Measurements from ENCODE around the gene RILP.
"Not testable (repeated sequence)": the region's sequence is repeated elsewhere in the genome, so short reads cannot be mapped to it uniquely, and the experiment has no call there.

Gene RILP, protein sequence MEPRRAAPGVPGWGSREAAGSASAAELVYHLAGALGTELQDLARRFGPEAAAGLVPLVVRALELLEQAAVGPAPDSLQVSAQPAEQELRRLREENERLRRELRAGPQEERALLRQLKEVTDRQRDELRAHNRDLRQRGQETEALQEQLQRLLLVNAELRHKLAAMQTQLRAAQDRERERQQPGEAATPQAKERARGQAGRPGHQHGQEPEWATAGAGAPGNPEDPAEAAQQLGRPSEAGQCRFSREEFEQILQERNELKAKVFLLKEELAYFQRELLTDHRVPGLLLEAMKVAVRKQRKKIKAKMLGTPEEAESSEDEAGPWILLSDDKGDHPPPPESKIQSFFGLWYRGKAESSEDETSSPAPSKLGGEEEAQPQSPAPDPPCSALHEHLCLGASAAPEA

DNA sequence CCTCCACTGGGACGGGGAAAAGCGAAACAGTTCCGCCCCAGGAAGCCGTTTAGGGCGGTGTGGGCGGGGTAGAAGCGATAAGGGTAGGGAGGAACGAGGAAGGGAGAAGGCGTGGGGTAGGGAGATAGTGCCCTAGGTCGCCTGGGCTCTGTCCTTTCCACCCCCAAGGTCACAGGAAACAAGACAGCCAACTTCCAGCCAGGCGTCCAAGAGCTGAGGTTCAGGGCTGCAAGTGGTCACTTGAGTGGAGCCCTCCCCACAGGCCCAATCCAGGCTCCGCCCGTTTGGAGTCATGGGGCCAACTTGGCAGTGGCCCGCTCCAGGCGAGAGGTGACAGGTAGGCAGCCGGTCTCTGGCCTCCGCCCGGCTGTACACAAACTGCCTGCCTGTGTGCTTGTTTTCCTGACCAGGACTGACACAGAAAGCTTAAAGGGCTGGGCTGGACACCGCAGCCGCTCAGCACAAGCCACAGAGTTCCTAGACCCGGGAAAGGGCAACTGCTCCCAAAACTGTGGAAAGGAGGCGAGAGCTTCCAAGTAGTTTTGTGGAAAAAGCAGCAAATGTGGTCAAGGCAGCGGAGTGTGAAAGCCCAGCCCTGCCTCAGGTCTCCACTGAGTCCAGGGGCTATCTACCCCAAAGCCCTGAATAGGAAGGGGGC lies at the start of gene RILP:
RILP (minus strand) TSS at position 23 of the 658 bp plus-strand sequence. CDS start 62 bp downstream, outside the sequence.
- ChIA-PET CTCF (interaction anchor here (0.7 to 2.9 kb wide), 9 partner anchors 9 to 75 kb away, joined by 3 to 13 read pairs (median 4); no protein-coding TSS in a partner anchor), POLR2A (interaction anchor here (0.6 to 1.5 kb wide), 6 partner anchors 9 to 67 kb away, joined by 3 to 5 read pairs (median 4); no protein-coding TSS in a partner anchor)
- DNase-seq (ENCODE audit: extremely low spot score), result no peak
- TF ChIP-seq CTBP1 (IDR thresholded peaks at IDR 0.05; ENCODE audit: borderline replicate concordance) (no peak), NFRKB (IDR thresholded peaks at IDR 0.05) (no peak), FOXA1 (IDR thresholded peaks at IDR 0.05) (no peak), FOXM1 (IDR thresholded peaks at IDR 0.05; ENCODE audit: borderline replicate concordance) (no peak)

DNA sequence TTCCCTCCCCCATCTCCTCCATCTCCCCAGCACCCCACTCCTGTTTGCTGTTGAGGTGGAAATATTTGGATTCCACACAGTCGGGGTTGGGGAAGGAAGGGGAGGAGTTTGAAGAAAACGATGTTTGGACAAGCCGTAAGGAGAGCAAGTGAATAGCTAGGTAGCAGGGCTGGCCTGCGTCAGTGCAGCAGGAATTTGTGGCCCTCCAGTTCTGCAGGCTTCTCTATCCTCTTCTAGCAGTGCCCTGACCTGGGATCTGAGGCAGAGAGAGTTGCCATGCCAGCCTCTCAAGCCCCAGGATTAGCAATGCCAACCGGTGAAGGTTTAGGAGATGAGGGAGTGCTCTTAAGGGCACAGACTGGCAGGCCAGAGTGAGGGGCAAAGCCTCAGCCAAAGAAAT lies 48.0 kb upstream of the RILP start:
- no peak for DNase-seq (ENCODE audit: extremely low spot score)
- ChIA-PET CTCF (no interaction called here), POLR2A (interaction anchor here (0.6 kb wide), 1 partner anchor 16 kb away, joined by 4 read pairs; no protein-coding TSS in a partner anchor)
- TF ChIP-seq ZNF384 (IDR thresholded peaks at IDR 0.05) (no peak), HDGF (IDR thresholded peaks at IDR 0.05; ENCODE audit: borderline replicate concordance) (no peak), BHLHE40 (IDR thresholded peaks at IDR 0.05; ENCODE audit: borderline replicate concordance) (no peak), ARNT (IDR thresholded peaks at IDR 0.05) (no peak), L3MBTL2 (conservative IDR thresholded peaks at IDR 0.05) (no peak), SUZ12 (IDR thresholded peaks at IDR 0.05) (no peak), TARDBP (IDR thresholded peaks at IDR 0.05) (no peak), SP1 (IDR thresholded peaks at IDR 0.05) (no peak), NFRKB (IDR thresholded peaks at IDR 0.05) (no peak), FOXA1 (IDR thresholded peaks at IDR 0.05) (no peak)
- TF ChIP-seq, protein P1, sequence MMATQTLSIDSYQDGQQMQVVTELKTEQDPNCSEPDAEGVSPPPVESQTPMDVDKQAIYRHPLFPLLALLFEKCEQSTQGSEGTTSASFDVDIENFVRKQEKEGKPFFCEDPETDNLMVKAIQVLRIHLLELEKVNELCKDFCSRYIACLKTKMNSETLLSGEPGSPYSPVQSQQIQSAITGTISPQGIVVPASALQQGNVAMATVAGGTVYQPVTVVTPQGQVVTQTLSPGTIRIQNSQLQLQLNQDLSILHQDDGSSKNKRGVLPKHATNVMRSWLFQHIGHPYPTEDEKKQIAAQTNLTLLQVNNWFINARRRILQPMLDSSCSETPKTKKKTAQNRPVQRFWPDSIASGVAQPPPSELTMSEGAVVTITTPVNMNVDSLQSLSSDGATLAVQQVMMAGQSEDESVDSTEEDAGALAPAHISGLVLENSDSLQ (IDR thresholded peaks at IDR 0.05), result no peak

DNA sequence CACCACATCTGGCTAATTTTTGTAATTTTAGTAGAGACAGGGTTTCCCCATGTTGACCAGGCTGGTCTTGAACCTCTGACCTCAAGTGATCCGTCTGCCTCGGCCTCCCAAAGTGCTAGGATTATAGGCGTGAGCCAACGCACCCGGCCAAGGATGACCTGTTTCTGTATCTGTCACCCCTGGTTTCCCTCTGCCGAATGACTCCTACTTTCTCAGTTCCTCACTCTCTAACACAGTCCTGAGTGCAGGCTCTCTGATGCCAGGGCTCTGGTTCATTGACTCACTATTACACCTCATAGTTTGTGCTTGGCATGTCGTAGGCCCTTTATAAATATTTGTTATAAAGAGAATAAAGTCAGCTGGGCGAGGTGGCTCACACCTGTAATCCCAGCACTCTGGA lies 45.7 kb upstream of the RILP start:
- POLR2A ChIA-PET, result no interaction called here
- TF ChIP-seq ELF4 (IDR thresholded peaks at IDR 0.05), result no peak
- TF ChIP-seq L3MBTL2 (conservative IDR thresholded peaks at IDR 0.05), result no peak
- no peak for TF ChIP-seq NFRKB (IDR thresholded peaks at IDR 0.05)
- TF ChIP-seq SUZ12 (IDR thresholded peaks at IDR 0.05), result no peak
- no peak for TF ChIP-seq TARDBP (IDR thresholded peaks at IDR 0.05)
- no peak for TF ChIP-seq HDGF (IDR thresholded peaks at IDR 0.05; ENCODE audit: borderline replicate concordance)
- TF ChIP-seq ZNF384 (IDR thresholded peaks at IDR 0.05), result no peak
- TF ChIP-seq FOXK2 (IDR thresholded peaks at IDR 0.05), result no peak
- no peak for TF ChIP-seq SP1 (IDR thresholded peaks at IDR 0.05)
- no peak for TF ChIP-seq FOXA1 (IDR thresholded peaks at IDR 0.05)
- no peak for TF ChIP-seq CTBP1 (IDR thresholded peaks at IDR 0.05; ENCODE audit: borderline replicate concordance)
- TF ChIP-seq, protein P1 (IDR thresholded peaks at IDR 0.05), result no peak
- no peak for TF ChIP-seq LEF1 (IDR thresholded peaks at IDR 0.05; ENCODE audit: borderline replicate concordance)
- TF ChIP-seq ARNT (IDR thresholded peaks at IDR 0.05), result no peak
- no peak for TF ChIP-seq FOXM1 (IDR thresholded peaks at IDR 0.05; ENCODE audit: borderline replicate concordance)
- no peak for TF ChIP-seq BHLHE40 (IDR thresholded peaks at IDR 0.05; ENCODE audit: borderline replicate concordance)
- no peak for DNase-seq (ENCODE audit: extremely low spot score)
- CTCF ChIA-PET, result no interaction called here

DNA sequence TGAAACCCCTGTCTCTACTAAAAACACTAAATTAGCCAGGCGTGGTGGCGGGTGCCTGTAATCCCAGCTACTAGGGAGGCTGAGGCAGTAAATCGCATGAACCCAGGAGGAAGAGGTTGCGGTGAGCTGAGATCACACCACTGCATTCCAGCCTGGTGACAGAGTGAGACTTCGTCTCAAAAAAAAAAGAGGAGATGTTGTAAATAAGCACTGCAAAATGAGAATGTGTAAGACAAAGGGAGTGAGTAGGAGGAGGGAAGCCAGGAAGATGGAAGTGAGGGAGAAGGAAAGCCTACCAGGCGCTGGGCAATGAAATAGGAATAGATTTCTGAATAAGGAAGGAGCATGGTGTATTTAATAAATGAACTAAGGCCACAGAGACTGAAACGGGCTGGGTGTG lies 43.7 kb upstream of the RILP start:
- POLR2A ChIA-PET, result interaction anchor here (1.2 kb wide), 1 partner anchor 24 kb away, joined by 3 read pairs; no protein-coding TSS in a partner anchor
- CTCF ChIA-PET, result interaction anchor here (0.6 kb wide), 1 partner anchor 28 kb away, joined by 3 read pairs; no protein-coding TSS in a partner anchor
- TF ChIP-seq LEF1 (IDR thresholded peaks at IDR 0.05; ENCODE audit: borderline replicate concordance) (no peak), CTBP1 (IDR thresholded peaks at IDR 0.05; ENCODE audit: borderline replicate concordance) (no peak), ARNT (IDR thresholded peaks at IDR 0.05) (no peak), ZNF384 (IDR thresholded peaks at IDR 0.05) (no peak), BHLHE40 (IDR thresholded peaks at IDR 0.05; ENCODE audit: borderline replicate concordance) (no peak), L3MBTL2 (conservative IDR thresholded peaks at IDR 0.05) (no peak), FOXA1 (IDR thresholded peaks at IDR 0.05) (no peak), SUZ12 (IDR thresholded peaks at IDR 0.05) (no peak), ELF4 (IDR thresholded peaks at IDR 0.05) (no peak)
- no peak for DNase-seq (ENCODE audit: extremely low spot score)

DNA sequence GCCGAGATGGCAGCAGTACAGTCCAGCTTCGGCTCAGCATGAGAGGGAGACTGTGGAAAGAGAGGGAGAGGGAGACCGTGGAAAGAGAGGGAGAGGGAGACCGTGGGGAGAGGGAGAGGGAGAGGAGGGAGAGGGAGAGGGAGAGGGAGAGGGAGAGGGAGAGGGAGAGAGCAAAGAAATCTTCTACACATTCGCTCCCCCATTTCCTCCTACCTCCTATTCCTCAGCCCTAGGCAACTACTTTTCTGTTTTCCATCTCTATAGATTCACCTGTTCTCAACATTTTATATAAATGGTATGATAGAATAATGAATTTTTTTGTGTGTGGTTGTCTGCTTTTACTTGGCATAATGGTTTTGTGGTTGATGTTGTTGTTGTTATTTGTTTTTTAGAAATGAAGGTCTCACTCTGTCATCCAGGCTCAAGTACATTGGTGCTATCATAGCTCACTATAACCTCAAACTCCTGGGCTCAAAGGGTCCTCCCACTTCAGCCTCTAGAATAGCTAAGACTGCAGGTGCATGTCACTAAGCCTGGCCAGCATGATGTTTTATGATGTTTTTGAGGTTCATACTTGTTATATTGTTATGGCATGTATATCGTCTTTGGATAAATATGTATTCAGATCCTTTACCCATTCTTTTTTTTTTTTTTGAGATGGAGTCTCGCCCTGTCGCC lies 41.0 kb upstream of the RILP start:
- ChIA-PET POLR2A (no interaction called here), CTCF (interaction anchor here (0.7 kb wide), 1 partner anchor 350 kb away, joined by 7 read pairs; no protein-coding TSS in a partner anchor)
- no peak for DNase-seq (ENCODE audit: extremely low spot score)
- TF ChIP-seq FOXK2 (IDR thresholded peaks at IDR 0.05), result no peak
- TF ChIP-seq FOXM1 (IDR thresholded peaks at IDR 0.05; ENCODE audit: borderline replicate concordance), result no peak
- no peak for TF ChIP-seq BHLHE40 (IDR thresholded peaks at IDR 0.05; ENCODE audit: borderline replicate concordance)
- no peak for TF ChIP-seq TARDBP (IDR thresholded peaks at IDR 0.05)
- no peak for TF ChIP-seq ELF4 (IDR thresholded peaks at IDR 0.05)
- TF ChIP-seq, protein P1 (IDR thresholded peaks at IDR 0.05), result no peak
- no peak for TF ChIP-seq L3MBTL2 (conservative IDR thresholded peaks at IDR 0.05)
- no peak for TF ChIP-seq LEF1 (IDR thresholded peaks at IDR 0.05; ENCODE audit: borderline replicate concordance)

DNA sequence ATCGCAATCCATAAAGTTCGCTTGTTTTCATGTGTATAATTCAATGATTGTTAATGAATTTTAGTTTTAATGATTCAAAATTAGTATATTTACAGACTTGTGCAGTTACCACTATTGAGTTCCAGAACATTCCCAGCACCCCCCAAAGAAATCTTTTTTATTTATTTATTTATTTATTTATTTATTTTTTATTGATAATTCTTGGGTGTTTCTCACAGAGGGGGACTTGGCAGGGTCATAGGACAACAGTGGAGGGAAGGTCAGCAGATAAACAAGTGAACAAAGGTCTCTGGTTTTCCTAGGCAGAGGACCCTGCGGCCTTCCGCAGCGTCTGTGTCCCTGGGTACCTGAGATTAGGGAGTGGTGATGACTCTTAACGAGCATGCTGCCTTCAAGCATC lies 38.7 kb upstream of the RILP start:
- CTCF ChIA-PET; POLR2A ChIA-PET; DNase-seq (ENCODE audit: extremely low spot score): not testable (repeated sequence)

Data from HEK293T (cell line).